ENCODE measurements around the gene SPDL1.

DNA sequence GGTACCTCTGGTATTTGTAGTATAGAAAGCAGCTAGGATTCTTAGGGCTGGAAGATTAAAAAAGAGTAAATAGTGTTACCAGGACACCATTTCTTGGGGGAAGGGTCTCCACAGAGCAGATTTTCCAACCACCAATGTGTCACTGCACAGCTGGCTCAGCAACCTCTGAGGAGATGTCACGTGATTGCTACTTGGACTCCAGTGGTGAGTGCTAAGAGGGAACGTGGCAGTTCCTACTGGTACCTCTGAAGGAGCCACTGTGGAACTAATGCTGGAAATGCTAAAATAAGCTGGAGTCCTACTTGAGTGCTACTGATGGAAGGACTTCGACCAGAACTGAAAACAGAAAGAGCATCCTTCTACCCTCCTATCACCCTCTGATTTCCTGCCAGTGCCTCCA lies 36.1 kb upstream of the SPDL1 start:
- TF ChIP-seq, protein P1, sequence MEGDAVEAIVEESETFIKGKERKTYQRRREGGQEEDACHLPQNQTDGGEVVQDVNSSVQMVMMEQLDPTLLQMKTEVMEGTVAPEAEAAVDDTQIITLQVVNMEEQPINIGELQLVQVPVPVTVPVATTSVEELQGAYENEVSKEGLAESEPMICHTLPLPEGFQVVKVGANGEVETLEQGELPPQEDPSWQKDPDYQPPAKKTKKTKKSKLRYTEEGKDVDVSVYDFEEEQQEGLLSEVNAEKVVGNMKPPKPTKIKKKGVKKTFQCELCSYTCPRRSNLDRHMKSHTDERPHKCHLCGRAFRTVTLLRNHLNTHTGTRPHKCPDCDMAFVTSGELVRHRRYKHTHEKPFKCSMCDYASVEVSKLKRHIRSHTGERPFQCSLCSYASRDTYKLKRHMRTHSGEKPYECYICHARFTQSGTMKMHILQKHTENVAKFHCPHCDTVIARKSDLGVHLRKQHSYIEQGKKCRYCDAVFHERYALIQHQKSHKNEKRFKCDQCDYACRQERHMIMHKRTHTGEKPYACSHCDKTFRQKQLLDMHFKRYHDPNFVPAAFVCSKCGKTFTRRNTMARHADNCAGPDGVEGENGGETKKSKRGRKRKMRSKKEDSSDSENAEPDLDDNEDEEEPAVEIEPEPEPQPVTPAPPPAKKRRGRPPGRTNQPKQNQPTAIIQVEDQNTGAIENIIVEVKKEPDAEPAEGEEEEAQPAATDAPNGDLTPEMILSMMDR (conservative IDR thresholded peaks at IDR 0.05): no peak
- TF ChIP-seq EZH2 (IDR thresholded peaks at IDR 0.05; ENCODE audit: low read depth): no peak

All from PC-9 (cell line).